Left ventricle myocardium superior (tissue), 1 donor: ENCODE measurements around the gene PUM1. TPM values are rescaled to one million over a fixed set of nuclear protein-coding genes. Genes with fewer than 3 reads are reported as not detected.

Experiments
- ATAC-seq: fragments of 200-7000 bp; cut with Tn5 transposase; one replicate; pipeline ENCODE4 v1.9.1; 2020; ENCODE audit warnings: mild to moderate bottlenecking, moderate library complexity
- DNase-seq: peaks from one replicate; pipeline ENCODE4 v3.0.0-alpha.2; 2020
- intact Hi-C: fragments of 100-400 bp; cut with micrococcal nuclease; formaldehyde crosslinking; loops from one replicate; pipeline ENCODE4 v1.11.0; 2022
- total RNA-seq: library from RNA; stranded (reverse); fragmentation: NEBNext Ultra II Directional; extraction: Animal tissue kit (Norgen Biotek cat#: 25700); gene quantifications from one replicate; pipeline ENCODE4 v1.2.1, GENCODE V29; 2021
- donor health status: DM: no; HTN: yes; CAD: no; lungs with severe emphysema.

The PUM1 gene
- total RNA-seq, 1 donor from 2014 or later = 75.0 TPM

DNA sequence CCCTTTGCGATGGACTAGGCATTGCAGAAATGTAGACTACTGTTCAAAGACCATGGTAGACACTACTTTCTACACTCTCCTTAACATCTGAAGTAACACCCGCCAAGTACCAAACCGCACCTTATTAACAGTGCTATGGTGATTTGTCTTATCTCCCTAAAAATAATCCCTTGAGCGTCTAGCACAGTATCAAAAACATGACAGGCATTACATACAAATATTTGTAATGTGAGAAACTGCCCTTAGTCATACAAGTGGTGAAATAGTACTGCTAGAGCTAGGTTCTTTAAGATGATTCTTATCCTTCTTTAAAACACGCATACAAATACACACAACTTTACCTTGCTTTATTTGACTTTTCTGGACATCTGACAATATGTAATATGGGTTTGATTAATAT lies 27.2 kb downstream of the PUM1 start:
- intact Hi-C loops = no loop called here
- DNase-seq = no peak
- ATAC-seq = no peak

DNA sequence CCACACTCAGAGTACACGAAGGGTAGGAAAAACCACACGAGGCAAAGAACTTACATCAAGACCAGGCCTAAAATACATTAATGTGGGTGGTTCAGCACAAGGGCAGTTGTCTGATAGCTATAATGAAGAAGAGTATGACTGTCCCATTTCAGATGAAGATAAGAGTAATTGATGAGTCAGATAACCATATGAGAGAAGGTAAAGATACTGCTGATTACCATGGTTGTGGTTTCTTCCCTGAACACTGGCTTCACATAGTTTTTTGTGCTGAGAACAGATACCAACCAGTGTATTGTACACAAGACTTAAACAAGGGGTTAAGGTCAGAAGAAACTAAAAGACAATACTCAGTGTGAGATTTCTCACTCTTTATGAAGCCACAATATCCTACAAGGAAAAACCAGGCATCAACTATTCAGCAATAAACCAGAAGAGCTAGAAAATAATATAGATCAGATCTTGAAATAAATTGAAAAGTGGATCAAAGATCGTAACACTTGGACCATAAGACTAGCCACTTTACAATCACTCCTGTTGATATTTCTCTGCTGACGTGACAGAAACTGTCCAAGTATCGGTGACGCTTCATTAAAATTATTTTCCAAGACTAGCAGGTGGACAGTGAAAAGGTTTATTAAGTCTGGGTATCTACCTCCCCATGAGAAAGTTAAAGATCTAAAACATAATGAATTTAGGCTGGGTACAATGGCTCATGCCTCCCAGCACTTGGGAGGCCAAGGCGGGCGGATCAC lies 28.6 kb downstream of the PUM1 start:
- intact Hi-C loops = no loop called here
- DNase-seq (no peak), ATAC-seq (no peak)

DNA sequence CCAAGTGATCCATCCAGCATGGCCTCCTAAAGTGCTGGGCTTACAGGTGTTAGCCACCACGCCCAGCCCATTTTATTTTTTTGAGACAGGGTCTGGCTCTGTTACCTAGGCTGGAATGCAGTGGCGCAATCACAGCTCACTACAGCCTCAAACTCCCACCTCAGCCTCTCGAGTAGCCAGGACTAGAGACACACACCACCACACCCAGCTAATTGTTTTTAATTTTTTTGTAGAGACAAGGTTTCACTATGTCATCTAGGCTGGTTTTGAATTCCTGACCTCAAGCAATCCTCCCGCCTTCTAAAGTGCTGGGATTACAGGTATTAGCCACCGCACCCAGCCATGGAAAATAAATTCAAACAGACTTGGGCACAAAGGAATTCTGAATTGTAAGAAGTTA lies 31.9 kb downstream of the PUM1 start:
- ATAC-seq (no peak), DNase-seq (no peak)
- intact Hi-C loops = no loop called here

DNA sequence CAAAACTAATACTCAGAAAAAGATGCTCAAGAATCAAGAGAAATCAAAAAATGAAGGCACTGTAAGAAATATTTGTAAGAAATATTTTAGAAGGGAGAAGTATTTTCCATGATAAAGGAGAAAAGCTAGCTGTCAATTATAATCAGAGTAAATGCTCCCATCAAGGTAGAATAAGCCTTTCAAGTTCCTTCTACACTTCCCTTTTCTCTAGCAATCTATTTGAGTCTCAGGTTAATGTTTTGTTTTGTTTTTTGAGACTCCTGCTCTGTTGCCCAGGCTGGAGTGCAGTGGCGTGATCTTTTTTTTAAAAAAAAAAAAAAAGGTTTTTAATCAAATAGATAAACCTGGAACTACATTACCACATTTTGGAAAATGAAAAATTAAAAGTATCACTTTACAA lies 33.3 kb downstream of the PUM1 start:
- ATAC-seq = no peak
- DNase-seq = no peak
- intact Hi-C loops = no loop called here

DNA sequence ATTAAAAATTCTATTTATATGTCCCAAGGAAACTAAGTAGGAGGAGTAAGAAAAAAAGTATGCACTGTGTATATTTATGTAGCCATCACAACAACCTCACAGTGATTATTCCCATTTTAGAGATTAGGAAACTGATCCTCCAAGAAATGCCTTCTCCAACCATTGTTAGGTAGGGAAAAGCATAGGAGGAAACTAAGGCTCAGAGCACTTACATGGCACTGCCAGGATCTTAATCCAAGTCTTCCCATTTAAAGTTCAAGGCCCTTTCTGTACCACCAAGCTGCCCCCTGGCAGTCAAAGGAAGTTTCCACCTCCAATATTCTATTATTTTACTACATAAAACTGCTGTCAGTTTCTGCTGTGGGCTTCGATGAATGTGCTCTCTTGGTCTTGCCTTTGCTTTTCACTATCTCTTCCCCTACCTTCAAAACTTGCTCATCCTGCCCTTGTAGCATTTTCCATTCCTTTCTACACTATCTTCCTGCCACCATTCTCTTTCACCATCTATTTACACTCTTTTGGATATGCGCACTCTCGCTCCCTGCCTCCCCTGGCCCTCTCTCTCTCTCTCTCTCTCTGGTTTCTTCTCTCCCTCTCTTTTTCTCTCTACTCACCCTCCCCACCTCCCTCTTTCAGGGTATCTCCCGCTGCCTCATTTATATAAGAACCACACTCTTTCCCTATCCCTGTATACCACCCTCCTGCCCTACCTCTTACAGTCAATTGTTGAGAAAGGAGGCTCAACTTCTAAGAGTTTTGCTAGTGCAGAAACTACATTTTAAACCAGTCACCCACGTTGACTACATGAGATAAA lies 34.0 kb downstream of the PUM1 start:
- intact Hi-C loops = no loop called here
- DNase-seq = no peak
- no peak for ATAC-seq

DNA sequence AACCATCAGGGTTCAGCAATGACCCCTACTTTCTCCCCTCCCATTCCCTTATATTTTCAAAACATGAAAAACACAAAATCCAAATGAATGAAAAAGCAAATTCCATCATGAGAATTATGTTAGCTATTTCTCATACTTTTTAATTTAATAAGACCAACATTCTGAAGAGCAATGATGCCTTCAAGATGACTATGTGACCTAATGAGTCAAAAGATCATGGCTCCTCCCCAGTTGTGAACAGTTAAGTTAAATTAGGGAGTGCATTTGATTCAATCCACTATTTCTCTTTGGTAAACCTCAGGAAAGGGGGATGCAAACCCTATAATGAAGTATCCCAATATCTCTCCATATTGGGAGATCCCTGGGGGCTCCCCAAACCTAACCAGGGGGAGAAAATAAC lies 36.5 kb downstream of the PUM1 start:
- no peak for ATAC-seq
- intact Hi-C loops = loop anchor here (5.0 kb wide), 1 partner anchor 52 kb away; no protein-coding TSS in a partner anchor
- DNase-seq = no peak

DNA sequence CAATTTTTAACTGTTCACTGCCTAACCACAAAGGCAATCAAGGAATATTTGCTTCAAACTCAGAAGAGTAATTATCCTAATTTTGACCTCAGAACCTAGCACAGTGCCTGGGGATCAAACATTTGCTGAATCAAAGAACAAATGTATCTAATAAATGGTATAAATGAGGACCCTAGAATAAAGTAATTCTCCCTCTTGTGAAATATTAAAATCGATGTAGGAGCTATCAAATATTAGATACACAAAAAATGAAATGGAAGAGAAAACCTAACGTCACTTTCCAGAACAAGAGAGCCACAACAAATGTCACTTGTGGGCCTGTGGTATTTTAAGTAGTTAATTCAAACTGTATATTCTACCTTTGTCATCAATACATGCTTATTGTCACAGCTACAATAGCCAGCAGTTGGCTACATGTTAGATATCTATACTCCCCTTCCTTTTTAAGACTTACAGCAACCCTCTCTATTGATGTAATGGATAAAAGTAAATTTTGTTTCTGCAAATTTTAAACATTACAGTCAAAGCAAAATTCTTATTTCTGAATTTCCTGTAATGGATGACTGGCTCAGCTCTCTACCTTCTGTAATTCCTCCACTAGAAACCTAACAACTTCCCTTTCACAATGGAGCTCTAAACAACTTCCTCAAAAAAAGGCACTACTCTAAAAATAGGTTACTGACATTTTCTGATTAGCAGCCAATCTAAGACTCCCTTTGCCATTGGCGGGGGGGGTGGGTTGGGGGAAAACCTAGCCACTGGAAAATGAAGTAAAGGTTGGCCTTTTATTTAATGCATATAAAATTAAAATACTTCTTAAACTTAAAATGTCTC lies 37.6 kb downstream of the PUM1 start:
- ATAC-seq (peak; percentile 71), DNase-seq (no peak)
- intact Hi-C loops = loop anchor here (5.0 kb wide), 1 partner anchor 51 kb away; no protein-coding TSS in a partner anchor

DNA sequence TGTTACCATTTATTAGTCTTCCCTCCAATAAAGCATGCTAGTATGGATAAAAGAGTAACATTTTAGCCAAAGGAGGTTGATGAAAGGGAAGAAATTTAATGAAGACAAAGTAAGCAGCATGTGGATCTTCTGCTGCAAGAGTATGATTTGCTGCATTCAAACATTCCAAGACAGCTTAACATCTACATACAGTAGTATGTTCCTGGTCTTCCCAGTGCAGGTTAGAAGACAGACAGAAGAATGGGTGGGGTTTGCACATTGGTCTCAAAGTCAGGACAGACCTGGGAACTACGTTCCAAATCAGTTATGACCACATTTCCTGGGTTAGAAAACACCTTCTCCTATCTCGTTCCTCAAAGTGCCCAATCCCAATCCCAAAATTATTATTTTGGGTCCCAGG lies 43.3 kb downstream of the PUM1 start:
- no peak for ATAC-seq
- DNase-seq = no peak
- intact Hi-C loops = no loop called here

DNA sequence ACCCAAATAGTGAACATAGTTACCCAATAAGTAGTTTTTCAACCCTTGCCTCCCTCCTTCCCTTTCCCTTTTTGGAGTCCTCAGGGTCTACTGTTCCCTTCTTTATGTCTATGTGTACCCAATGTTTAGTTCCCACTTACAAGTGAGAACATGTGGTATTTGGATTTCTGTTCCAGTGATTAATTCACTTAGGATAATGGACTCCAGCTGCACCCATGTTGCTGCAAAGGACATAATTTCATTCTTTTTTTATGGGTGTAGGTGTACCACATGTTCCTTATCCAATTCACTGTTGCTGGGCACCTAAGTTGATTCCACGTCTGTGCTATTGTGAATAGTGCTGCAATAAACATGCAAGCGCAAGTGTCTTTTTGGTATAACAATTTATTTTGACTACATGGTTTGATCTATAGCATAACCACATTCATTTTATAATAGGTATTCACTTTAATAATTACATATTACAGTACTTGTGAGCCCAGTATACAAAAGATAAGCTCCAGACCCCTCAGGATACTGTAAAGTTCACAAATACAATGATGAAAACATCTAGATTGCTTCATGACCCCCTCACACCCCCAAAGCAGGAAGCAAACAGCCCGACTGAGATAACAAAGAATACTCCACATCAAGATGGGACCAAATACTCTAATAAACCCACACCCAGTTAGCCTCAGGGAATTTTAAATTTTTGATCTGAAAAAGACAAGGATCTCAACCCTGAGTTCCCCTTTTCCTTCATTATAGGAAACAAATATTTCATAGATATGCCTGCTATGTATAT lies 45.3 kb downstream of the PUM1 start:
- DNase-seq = no peak
- intact Hi-C loops = no loop called here
- ATAC-seq = no peak

DNA sequence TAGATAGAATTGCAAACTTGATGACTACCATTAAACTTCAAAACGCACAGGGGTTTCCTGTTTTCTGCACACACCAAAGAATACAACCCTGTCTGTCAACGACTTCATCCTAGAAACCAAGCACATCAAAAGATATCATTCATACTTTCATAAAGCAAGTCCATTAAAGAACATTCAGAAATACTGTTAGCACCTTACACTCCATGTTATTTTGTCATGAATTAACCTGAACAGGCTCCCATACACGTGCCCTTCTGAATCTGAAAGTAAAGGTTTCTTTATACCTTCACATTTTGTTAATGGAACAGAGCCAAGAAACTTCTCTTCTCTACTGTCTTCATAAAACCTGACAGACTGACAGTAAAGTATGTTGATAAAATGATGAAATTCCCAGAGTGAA lies 46.1 kb downstream of the PUM1 start:
- DNase-seq = no peak
- intact Hi-C loops = no loop called here
- ATAC-seq = no peak

DNA sequence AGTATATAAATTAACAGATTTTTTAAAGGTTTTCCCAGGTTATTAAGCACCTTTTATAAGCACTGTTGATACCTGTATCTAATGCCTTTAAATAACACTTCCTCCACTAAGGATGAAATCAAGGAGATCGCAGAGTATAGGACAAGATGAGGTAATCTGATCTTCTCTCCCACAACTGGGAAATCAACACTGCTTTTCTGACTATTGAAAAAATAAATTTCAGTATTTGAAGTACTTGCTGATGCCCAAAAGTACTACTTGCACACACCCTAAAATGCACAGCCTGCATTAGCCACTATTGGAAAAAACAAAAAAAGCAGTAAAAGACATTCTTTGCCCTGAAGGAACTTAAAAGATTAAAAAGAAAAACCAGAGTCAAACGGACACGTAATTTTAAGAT lies 48.6 kb downstream of the PUM1 start:
- DNase-seq (no peak), ATAC-seq (no peak)
- intact Hi-C loops = no loop called here

DNA sequence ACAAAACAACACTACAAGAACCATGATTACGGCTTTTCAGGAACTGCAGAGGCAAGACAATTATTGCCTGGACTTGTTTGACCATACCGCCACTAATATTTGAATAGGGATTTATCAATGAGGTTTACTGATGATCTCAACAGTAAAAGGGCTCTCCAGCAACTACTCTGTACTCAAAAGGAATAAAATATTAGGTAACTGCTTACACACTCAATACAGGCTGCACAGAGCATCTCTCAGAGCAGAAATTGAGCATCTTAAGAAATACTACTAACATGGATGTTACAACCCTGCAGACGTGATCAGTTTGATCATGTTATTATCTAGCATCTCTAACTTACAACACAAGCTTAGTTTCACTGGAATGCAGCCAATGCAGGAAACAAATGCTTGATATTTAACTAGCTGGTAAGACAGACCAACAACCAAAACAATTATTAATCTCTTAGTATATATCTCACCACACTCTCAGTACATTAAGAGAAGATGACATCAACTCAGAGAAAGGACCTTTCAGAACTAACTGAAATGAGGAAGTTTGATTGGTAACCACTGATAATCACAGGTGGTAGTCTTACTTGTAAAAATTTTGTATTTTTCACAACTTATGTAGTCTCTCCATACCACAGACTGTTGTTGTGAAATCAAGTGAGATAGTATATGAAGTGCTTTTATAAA lies 52.2 kb downstream of the PUM1 start:
- DNase-seq (no peak), ATAC-seq (no peak)
- intact Hi-C loops = no loop called here

DNA sequence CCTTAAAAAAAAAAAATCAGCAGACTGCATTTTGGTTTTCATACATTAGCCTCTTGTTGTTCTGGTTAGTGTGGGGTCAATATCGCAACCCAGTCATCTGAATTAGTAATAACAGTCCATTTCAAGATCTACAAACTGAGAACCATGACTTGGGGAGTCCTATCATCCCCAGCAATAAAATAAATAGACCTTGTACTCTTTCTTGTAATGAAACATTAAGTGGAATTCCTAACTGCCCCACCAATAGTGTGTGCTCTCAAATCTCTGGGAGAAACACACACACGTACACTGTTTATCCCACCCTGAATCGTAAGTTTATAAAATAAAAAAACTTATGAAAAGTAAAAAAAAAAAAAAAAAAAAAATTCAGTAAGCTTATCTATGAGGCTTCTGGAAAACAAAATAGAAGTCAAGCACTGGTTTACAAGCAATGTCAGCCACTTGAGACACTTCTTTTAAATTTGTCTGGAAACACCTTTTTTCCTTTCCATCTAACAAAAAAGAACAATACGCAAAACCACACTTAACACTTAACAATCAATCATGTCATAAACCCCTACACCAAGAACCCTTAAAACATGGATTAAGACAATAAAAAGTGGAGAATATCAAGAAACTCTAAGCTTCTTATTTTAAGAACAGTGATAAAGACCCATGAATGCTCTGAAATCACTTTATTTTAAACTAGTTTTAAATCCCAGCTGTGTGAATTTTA lies 53.1 kb downstream of the PUM1 start:
- intact Hi-C loops = no loop called here
- ATAC-seq = no peak

DNA sequence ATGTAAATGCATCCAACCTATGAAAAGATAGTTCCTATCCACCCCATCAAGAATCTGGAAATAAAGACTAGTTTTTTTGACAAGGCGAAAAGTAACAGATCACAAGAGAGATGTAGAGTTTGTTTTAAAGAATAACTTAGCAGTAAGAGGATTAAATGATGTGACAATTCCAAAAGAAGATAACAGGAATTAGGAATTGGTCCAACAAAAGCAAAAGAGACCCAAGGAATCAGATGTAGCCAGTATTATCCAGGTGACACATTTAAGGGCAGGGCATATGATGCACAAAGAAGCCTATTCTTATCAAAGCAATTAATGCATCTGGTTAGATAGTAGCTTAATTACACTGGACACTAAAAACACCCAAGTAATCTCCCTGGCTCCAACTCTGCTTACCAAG lies 53.8 kb downstream of the PUM1 start:
- DNase-seq (no peak), ATAC-seq (no peak)
- intact Hi-C loops = no loop called here

More for the DNA sequence above, 53.1 kb downstream of the PUM1 start:
- DNase-seq = no peak

DNA sequence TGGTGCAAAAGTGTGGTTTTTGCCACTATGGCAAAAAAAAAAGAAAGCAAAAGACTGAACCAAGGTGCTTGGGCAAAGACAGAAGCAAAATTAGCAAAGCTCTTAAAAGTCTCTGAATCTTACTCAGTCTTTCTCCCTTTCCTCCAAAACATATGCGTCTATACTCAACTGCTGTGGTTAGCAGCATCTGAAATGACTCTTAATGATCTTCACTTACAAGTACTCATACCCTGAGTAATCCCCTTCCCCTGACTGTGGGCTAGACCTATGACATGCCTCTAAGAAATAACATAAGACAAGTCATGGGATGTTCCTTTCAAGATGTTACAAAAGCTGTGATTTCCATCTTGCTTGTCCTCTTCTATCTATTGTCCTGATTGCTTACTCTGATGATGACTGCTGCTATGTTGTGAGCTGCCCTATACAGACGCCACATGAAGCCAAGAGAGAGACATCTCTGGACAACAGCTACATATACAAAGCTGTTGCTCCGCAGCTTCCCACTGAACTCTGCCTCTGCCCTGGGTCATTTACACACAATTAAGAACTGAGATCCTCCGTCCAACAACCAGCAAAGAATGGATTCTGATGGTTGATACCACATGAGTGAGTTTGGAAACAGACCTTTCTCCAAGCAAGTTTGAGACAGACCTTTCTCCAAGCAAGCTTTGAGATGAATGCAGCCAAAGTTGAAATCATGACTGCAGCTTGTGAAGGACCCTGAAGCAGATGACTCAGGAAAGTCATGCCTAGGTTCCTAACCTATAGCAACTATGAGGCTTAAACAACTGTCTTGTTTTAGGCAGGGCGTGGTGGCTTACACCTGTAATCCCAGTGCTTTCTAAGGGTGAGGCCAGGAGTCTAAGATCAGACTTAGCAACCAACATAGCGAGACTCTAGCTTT lies 55.2 kb downstream of the PUM1 start:
- ATAC-seq = no peak
- DNase-seq = no peak
- intact Hi-C loops = no loop called here

DNA sequence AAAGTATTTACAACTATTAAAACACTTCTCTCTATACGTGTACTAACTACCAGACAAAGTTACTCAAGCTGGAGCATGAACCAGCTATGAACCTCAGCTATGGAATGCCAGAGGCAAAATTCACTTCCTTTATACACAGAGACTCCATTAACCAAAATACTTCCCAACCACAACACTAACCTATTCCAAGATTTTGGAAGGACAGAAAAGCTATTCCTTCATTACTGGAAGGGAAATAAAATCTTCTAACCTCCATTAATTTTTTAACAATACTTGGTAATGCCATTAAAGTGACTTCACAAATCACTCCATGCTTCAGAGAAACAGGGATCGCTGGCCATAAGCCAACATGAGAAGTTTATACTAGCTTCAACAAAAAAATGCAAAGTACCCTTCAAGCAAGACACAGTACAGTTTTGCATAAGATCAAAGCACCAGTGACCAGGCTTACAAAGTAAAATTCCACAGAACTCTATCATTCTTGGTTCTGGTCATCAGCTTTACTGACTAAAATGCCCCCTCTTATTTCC lies 58.0 kb downstream of the PUM1 start:
- intact Hi-C loops = no loop called here
- ATAC-seq (no peak), DNase-seq (no peak)

DNA sequence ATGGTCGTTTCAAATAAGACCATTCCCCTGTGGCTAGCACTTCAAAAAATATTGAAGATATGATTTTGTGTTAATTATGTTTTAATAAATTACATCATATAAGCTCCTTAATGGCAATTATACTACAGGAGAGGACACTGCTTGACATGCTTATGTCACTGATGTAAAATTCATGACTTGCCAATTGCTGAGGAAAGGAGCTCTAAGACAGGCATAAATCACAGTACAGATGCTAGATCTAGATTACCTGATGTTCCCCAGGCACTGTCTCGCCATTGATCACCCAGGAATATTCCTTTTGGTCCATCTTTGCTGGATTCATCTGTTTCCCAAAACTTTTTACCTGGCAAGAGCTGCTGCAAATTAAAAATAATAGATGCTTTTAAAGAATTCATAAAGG lies 58.8 kb downstream of the PUM1 start:
- no peak for DNase-seq
- ATAC-seq = no peak
- intact Hi-C loops = no loop called here
